OCI-LY3 (cell line): ENCODE measurements around the gene SLFN11.

Experiments used
- EZH2phosphoT487 ChIP-seq: fragments of 200-600 bp; shearing (Covaris generic); IDR thresholded peaks from 2 replicates; pipeline ENCODE4 v1.6.1; 2018; ENCODE audit warnings: antibody characterized with exemption, mixed run types, low read depth
- TF ChIP-seq, protein P1 (sequence below): fragments of 200-600, 300-600 bp; sonication (generic); IDR thresholded peaks from 2 replicates; pipeline ENCODE4 v1.5.1; 2014; ENCODE audit warnings: antibody characterized with exemption, low read length, low read depth

GRCh38 chr17:35376245-35376644 is 2.8 kb upstream of the SLFN11 start:
- TF ChIP-seq, protein P1, sequence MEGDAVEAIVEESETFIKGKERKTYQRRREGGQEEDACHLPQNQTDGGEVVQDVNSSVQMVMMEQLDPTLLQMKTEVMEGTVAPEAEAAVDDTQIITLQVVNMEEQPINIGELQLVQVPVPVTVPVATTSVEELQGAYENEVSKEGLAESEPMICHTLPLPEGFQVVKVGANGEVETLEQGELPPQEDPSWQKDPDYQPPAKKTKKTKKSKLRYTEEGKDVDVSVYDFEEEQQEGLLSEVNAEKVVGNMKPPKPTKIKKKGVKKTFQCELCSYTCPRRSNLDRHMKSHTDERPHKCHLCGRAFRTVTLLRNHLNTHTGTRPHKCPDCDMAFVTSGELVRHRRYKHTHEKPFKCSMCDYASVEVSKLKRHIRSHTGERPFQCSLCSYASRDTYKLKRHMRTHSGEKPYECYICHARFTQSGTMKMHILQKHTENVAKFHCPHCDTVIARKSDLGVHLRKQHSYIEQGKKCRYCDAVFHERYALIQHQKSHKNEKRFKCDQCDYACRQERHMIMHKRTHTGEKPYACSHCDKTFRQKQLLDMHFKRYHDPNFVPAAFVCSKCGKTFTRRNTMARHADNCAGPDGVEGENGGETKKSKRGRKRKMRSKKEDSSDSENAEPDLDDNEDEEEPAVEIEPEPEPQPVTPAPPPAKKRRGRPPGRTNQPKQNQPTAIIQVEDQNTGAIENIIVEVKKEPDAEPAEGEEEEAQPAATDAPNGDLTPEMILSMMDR: no peak
- no peak for TF ChIP-seq EZH2phosphoT487
